ENCODE measurements around the gene C19orf12.

C19orf12 gene

DNA sequence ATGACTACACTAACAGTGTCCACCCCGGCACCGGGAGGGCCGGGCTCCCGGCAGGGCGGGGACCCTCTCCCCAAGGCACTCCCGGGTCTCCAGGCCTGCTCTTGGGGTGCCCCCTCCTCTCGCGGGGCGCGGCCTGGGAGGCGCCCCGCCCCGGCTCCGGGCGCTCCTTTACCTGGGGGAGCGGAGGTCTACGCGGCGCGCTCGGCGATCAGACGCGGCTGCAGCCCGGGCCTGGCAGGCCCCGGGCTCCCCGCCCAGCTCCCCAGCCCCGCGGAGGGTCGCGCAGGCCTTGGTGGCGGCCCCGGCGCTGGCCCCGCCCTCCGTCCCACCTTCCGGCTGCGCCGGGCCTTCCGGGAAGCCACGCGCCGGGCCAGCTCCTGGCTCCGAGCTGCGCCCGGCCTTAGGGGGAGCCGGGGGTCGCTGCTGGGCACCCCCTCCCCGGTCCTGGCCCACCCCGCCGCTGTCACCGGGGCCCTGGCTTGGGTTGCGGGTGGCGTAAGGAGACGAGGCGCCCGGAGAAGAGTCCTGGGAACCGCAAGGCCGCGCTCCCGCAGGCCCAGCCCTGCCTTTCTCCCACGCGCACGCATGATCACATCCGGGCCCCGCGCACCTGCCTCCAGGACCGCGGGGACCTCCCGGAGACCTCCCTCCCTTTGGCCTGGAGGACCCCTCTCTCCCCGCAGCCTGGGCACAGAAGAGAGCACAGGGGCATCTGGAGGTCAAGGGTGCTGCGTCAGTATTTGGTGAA is at the start of gene C19orf12:
C19orf12 (minus strand) TSS at position 309 of the 748 bp plus-strand sequence. CDS start 6,848 bp downstream, outside the sequence.
- Mint-ChIP-seq H3K4me1 (peaks cover 61% of the 10 kb centered on the region), H3K36me3 (peaks cover 5% of the 10 kb centered on the region), H3K4me3 (peak within 1 kb of the TSS; percentile 94), H3K9me3 (no peaks in the 10 kb centered on the region), H3K27ac (peak within 1 kb of the TSS; percentile 99), H3K27me3 (no peaks in the 10 kb centered on the region)
- ATAC-seq = peak; percentile 88

DNA sequence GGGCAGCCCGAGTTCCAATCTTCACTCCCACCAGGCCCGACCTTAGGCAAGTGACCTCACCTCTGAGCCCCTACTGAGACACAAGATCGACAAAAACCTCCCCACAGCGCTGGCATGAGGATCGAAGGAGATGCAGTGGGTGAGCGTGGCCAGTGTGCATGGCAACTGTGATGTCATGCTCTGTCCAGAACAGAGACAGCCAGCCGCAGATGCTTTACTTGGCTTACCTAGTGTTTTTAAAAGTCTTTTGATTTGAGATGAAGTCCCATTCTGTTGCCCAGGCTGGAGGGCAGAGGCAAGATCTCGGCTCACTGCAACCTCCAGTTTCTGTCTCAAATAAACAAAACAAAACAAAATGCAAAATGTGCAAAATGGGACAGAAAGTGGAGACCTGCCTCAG is 49.3 kb upstream of the C19orf12 start:
- no peak overlapping the region for H3K4me3 Mint-ChIP-seq

DNA sequence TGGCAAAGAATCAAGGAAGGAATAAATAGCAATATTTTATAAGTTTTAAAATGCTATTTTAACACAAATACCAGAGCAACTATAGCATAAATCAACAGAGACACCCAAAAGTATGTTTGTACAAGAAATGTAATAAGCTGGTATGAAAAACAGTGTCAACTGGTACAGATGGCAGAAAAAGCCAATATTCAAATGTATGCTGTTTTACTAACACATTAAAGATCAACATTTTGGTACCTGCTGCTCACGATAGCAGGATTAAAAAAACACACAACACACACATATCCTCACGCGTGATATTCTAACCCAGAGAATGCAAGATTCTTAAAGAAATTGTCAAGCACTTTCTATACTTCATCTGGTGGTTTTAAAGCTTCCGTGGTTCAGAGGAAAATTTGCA is 48.1 kb upstream of the C19orf12 start:
- no peaks in the 10 kb centered on the region for H3K36me3 Mint-ChIP-seq
- H3K4me3 Mint-ChIP-seq = no peak overlapping the region
- no peaks in the 10 kb centered on the region for H3K4me1 Mint-ChIP-seq
- no peak overlapping the region for H3K27ac Mint-ChIP-seq
- H3K27me3 Mint-ChIP-seq = peaks cover 55% of the 10 kb centered on the region
- ATAC-seq = no peak
- H3K9me3 Mint-ChIP-seq = no peaks in the 10 kb centered on the region

More for the DNA sequence above, 49.3 kb upstream of the C19orf12 start:
- H3K27ac Mint-ChIP-seq = no peak overlapping the region
- ATAC-seq = no peak
- H3K4me1 Mint-ChIP-seq = no peaks in the 10 kb centered on the region
- no peaks in the 10 kb centered on the region for H3K36me3 Mint-ChIP-seq
- peaks cover 55% of the 10 kb centered on the region for H3K27me3 Mint-ChIP-seq
- no peaks in the 10 kb centered on the region for H3K9me3 Mint-ChIP-seq

DNA sequence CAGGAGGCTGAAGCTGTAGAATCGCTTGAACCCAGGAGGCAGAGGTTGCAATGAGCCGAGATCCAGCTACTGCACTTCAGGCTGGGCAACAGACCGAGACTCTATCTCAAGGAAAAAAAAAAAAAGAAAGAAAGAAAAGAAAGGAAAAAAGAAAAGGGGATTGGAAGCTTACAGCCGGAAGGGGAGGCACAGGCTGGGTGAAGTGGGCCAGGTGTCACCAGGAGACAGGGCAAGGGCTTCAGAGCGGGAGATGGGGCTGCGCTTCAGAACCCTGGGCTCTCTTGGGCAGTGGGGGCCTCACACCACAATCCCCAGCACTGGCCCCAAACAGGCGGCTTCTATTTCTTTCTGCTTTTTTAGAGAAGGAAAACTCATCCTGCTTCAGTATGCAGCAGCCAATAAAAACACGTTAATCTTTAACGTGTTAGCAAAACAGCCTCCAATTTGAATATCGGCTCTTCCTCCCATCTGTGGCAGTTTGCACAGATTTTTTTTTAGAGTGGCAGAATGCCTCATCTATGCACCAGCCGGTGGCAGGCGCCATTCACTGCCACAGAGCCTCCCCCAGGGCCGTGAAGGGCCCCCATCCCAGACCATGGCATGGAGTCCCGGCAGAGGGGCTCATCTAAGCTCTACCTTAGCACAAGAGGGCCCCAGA is 46.6 kb upstream of the C19orf12 start:
- ATAC-seq = no peak
- Mint-ChIP-seq H3K27ac (no peak overlapping the region), H3K36me3 (no peaks in the 10 kb centered on the region), H3K4me1 (no peaks in the 10 kb centered on the region), H3K9me3 (no peaks in the 10 kb centered on the region), H3K4me3 (no peak overlapping the region), H3K27me3 (peaks cover 47% of the 10 kb centered on the region)

DNA sequence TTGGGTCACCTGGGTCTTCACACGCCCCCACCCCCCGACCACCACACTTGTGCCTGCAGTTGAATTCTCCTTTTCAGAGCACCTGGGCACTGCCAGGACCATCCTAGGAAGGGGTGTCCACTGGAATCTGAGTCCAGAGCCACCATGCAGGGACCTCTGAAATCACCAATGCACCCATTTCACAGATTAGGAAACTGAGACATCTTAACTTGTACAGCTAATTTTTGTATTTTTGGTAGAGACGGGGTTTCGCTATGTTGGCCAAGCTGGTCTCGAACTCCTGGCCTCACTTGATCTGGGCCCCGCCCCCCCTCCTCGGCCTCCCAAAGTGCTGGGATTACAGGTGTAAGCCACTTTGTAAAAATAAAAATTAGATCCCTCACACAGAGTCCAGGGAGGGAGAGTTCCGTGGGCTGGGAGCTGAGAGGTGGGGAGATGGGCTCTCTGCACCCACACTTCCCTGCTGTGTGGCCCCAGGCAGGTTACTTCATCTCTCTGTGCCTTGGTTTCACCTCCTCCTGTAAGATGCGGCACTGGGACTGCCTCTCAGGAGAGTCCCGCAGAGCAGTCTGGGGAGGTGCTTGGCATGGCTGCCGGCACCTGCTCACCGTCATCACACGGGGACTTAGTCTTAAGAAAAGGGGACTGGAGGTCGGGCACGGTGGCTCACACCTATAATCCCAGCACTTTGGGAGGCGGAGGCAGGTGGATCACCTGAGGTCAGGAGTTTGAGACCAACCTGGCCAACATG is 45.9 kb upstream of the C19orf12 start:
- Mint-ChIP-seq H3K36me3 (no peaks in the 10 kb centered on the region), H3K4me1 (no peaks in the 10 kb centered on the region), H3K27ac (no peak overlapping the region), H3K27me3 (peaks cover 45% of the 10 kb centered on the region), H3K4me3 (peak overlapping the region; percentile 39), H3K9me3 (no peaks in the 10 kb centered on the region)
- no peak for ATAC-seq

DNA sequence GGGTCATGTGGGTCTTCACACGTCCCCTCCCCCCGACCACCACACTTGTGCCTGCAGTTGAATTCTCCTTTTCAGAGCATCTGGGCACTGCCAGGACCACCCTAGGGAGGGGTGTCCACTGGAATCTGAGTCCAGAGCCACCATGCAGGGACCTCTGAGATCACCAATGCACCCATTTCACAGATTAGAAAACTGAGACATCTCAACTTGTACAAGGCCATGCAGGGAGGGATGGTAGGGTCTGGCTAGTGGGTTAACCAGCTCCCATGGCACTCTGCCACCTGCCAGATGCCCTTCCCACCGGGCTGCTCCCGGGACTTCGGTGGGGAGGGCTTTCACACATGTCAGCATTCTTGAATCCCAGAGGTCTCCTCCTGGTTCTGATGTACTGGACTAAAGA is 44.3 kb upstream of the C19orf12 start:
- Mint-ChIP-seq H3K27me3 (peaks cover 40% of the 10 kb centered on the region), H3K9me3 (no peaks in the 10 kb centered on the region), H3K27ac (no peak overlapping the region), H3K36me3 (no peaks in the 10 kb centered on the region), H3K4me1 (no peaks in the 10 kb centered on the region), H3K4me3 (no peak overlapping the region)
- no peak for ATAC-seq

DNA sequence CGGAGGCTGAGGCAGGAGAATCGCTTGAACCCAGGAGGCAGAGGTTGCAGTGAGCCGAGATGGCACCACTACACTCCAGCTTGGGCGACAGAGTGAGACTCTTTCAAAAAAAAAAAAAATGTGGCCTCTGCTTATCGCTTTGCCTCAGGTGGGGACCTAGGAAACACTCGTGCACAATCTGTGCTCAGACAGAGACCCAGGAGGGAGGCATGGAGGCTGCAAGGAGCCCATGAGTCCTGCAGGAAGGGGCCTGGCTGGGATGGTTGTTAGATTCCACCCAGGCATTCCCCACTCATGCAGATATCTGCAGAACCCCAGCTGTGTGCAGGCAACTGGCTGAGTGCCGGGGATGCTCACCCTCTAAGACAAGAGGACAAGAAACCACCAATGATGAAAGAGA is 43.8 kb upstream of the C19orf12 start:
- no peaks in the 10 kb centered on the region for H3K9me3 Mint-ChIP-seq
- peaks cover 39% of the 10 kb centered on the region for H3K27me3 Mint-ChIP-seq
- no peaks in the 10 kb centered on the region for H3K36me3 Mint-ChIP-seq
- H3K27ac Mint-ChIP-seq = no peak overlapping the region
- H3K4me3 Mint-ChIP-seq = no peak overlapping the region
- no peaks in the 10 kb centered on the region for H3K4me1 Mint-ChIP-seq
- ATAC-seq = no peak

DNA sequence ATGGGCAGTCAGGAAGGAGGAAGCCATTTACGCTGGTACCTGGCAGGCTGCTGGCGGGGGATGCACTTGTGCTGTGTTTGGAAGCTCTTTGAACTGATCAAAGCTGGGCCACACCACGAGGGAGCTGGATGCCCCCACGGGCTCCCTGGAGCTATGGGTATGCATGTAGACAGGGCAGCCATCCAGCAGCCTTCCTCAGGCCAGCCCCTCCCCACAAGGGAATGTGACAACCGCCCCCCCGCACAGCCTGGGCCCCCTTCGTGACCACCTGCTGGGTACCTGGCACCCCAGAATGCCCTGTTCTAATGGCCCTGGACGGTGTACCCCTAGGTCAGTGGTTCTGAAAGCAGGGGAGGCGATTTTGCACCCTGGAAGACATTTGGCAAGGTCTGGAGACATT is 42.5 kb upstream of the C19orf12 start:
- Mint-ChIP-seq H3K27ac (no peak overlapping the region), H3K9me3 (no peaks in the 10 kb centered on the region), H3K4me3 (no peak overlapping the region), H3K4me1 (no peaks in the 10 kb centered on the region), H3K36me3 (no peaks in the 10 kb centered on the region), H3K27me3 (peaks cover 43% of the 10 kb centered on the region)
- no peak for ATAC-seq

DNA sequence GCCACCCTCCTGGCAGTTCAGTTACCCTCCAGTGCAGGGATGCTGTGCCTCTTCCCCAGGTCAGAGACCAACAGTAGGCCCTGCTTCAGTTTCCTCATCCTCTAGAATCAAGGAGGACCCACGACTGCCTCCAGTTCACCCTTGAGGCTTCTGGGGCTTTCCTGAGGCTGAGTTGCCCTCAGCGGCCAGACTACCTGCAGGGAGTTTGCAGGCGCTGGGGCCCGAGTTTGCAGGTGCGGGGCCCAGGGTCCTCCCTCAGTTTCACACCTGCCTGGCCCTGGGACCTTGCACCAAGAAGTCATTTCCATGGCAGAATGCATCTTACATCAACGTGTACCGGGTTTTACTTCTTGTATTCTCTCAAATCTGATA is 38.9 kb upstream of the C19orf12 start:
- no peaks in the 10 kb centered on the region for H3K9me3 Mint-ChIP-seq
- peaks cover 36% of the 10 kb centered on the region for H3K27me3 Mint-ChIP-seq
- ATAC-seq = no peak
- H3K4me3 Mint-ChIP-seq = no peak overlapping the region
- H3K27ac Mint-ChIP-seq = no peak overlapping the region
- no peaks in the 10 kb centered on the region for H3K36me3 Mint-ChIP-seq
- no peaks in the 10 kb centered on the region for H3K4me1 Mint-ChIP-seq

DNA sequence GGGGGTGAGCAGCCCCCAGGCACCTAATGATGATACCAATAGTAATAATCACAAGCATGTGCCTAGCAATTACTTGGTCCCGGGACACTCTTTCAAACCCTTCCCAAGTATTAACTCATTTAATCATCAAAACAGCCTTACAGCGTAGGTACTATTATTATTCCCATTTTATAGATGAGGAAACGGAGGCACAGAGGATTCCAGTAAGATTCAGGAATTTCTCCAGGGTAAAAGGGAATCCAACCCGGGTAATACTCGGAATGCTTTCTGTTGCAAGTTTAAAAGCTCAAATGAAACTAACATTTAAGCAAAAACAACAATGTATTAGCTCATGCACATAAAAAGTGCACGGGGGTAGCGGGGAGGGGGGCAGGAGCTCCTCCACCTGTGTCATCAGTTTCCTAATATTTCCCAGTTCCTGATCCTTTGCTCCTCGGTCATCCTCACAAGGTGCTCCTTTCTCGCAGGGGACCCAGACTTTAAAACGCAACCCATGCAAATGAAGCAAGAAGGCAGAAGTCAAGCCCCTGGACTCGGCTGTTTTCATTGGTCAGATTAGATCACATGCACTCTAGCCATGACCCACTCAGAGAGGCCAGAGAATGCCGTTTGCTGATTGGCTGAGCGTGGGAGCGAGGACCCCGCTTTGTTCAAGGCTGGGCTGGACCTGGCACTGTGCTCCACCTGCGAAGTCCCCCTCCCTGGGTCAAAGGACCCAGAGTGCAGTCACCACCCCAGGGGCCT is 38.3 kb upstream of the C19orf12 start:
- H3K27ac Mint-ChIP-seq = no peak overlapping the region
- no peaks in the 10 kb centered on the region for H3K4me1 Mint-ChIP-seq
- H3K27me3 Mint-ChIP-seq = peaks cover 39% of the 10 kb centered on the region
- no peak overlapping the region for H3K4me3 Mint-ChIP-seq
- ATAC-seq = no peak
- H3K9me3 Mint-ChIP-seq = no peaks in the 10 kb centered on the region
- H3K36me3 Mint-ChIP-seq = no peaks in the 10 kb centered on the region

DNA sequence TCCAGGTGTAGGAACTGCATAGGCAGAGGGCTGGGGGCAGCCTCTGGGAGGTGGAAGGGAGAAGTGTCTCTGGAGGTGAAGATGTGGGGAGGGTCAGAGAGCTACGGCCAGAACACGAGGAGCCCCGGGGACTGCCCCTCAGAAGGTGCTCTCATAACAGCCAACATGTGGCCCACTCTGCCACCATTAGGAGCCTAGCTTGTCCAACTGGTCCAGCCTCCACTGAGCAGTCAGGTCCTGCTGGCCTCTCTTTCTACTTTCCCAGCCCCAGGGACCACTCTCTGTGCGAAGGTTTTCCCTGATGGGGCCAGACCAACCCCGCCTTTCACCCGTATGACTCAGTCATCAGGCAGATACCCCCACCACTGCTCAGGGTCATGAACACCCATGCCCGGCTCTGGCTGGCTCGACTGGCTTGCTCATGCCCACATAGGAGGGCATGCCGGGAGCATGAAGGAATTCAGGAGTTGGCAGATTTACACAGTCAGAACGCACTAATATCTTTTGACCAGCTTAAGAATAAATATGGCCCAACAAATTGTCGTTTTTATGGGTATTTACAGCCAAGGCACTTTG is 37.5 kb upstream of the C19orf12 start:
- Mint-ChIP-seq H3K4me1 (no peaks in the 10 kb centered on the region), H3K27ac (no peak overlapping the region), H3K27me3 (peaks cover 45% of the 10 kb centered on the region), H3K4me3 (no peak overlapping the region), H3K9me3 (no peaks in the 10 kb centered on the region), H3K36me3 (no peaks in the 10 kb centered on the region)
- no peak for ATAC-seq

DNA sequence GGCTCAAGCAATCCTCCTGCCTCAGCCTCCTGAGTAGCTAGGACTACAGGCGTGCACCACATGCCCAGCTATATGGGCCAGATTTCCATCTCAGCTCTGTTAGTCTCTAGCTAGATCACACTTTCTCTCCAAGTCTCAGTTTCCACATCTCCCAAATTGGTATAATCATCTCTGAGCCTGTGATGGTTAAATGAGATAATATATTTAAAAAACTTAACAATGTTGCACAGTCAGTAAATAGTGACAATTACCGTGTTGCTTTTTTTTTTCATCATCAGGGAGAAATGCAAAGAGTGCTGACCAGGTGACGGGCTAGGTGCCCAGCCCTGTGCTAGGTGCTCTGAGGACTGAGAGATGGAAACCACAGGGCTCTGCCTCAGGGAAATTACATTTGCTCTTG is 36.9 kb upstream of the C19orf12 start:
- Mint-ChIP-seq H3K27ac (no peak overlapping the region), H3K4me1 (no peaks in the 10 kb centered on the region), H3K36me3 (no peaks in the 10 kb centered on the region), H3K4me3 (no peak overlapping the region), H3K9me3 (no peaks in the 10 kb centered on the region), H3K27me3 (peaks cover 45% of the 10 kb centered on the region)
- ATAC-seq = no peak

DNA sequence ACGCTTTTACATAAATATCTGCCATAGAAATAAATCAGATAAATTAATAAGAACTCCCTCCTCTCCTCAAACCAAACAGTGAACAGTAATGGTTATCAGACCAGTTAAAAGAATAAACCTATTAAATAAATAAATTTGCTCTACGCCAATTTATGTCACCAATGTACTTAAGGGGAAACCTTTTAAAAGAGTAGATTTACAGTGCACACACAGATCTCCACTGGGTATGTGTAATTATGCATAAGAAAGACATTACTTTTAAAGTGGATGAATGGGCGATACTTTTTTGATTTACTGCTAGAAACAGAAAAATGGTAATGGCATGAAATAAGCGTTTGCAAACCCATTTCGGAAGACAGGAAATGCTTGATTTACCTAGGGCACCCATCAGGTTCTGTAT is 34.9 kb upstream of the C19orf12 start:
- Mint-ChIP-seq H3K4me1 (no peaks in the 10 kb centered on the region), H3K9me3 (no peaks in the 10 kb centered on the region), H3K4me3 (no peak overlapping the region), H3K27me3 (peaks cover 45% of the 10 kb centered on the region), H3K27ac (no peak overlapping the region), H3K36me3 (no peaks in the 10 kb centered on the region)
- no peak for ATAC-seq

DNA sequence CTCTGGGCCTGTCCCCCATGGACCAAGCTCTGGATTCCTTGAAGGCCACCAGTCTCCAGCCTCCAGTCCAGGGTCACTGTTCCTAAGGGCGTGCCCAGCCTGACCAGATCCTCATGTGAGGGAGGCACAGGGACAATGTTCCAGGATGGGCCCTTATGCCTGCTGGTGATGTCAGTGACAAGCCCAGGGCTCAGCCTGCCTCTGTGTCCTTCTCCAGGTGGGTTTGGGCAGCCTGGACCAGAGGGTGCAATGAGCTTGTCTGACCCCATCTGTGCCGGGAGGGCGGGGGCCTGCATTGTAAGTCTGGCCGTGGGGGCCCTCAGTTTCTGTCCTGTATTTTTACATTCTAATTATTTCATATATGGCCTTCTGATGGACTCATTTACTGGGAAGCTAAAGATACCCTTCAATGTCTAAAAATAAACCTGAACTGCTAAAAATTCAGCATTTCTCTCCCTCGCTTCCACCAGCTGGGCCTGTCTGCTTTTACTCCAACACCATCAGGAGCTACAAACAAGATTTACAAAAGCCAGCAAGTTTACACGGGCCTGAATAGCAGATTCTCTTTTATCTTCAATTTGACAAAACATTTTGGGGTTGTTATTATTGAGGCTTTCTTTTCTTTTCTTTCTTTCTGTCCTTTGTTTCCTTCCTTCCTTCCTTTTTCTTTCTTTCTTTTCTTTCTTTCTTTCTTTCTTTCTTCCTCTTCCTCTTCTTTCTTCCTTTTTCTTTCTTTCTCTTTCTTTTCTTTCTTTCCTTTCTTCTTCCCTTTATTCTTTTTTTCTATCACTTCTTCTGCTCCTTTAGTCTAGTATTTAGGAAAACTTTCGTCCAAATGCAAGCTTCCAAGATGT is 34.2 kb upstream of the C19orf12 start:
- H3K27me3 Mint-ChIP-seq = peaks cover 38% of the 10 kb centered on the region
- H3K4me3 Mint-ChIP-seq = no peak overlapping the region
- no peaks in the 10 kb centered on the region for H3K36me3 Mint-ChIP-seq
- no peaks in the 10 kb centered on the region for H3K4me1 Mint-ChIP-seq
- H3K27ac Mint-ChIP-seq = no peak overlapping the region
- no peaks in the 10 kb centered on the region for H3K9me3 Mint-ChIP-seq
- peak; percentile 14 for ATAC-seq
